22Rv1 (cell line): ENCODE data around the gene TMEM138.

Experiments used
- ZFX ChIP-seq: fragments of 450-650 bp; IDR thresholded peaks from 2 replicates; pipeline ENCODE4 v1.6.1; 2017; ENCODE audit warnings: antibody characterized with exemption, borderline replicate concordance
- TF ChIP-seq, protein P1 (sequence below): fragments of 450-650 bp; IDR thresholded peaks from 2 replicates; pipeline ENCODE4 v1.5.1; 2017; ENCODE audit warnings: mild to moderate bottlenecking

DNA sequence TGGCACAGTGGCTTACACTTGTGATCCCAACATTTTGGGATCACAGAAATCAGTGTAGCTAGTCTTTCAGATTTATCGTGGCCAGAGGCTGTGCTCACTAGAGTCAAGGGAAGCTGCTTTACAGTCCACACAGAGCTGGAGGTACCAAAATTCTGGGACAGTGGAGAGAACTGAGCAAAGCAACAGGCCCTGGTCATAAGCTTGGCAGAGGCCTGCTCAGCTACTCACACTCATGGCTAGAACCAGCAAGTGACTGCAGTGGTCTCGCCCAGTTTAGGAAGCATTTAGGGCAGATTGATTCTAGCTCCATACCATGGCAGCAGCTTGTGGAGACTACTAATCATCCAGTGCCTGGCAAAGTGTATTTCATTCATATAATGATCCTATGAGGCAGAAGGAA lies 39.0 kb downstream of the TMEM138 start:
- TF ChIP-seq, protein P1, sequence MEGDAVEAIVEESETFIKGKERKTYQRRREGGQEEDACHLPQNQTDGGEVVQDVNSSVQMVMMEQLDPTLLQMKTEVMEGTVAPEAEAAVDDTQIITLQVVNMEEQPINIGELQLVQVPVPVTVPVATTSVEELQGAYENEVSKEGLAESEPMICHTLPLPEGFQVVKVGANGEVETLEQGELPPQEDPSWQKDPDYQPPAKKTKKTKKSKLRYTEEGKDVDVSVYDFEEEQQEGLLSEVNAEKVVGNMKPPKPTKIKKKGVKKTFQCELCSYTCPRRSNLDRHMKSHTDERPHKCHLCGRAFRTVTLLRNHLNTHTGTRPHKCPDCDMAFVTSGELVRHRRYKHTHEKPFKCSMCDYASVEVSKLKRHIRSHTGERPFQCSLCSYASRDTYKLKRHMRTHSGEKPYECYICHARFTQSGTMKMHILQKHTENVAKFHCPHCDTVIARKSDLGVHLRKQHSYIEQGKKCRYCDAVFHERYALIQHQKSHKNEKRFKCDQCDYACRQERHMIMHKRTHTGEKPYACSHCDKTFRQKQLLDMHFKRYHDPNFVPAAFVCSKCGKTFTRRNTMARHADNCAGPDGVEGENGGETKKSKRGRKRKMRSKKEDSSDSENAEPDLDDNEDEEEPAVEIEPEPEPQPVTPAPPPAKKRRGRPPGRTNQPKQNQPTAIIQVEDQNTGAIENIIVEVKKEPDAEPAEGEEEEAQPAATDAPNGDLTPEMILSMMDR: no peak
- no peak for TF ChIP-seq ZFX
